SK-N-SH (cell line): Measurements from ENCODE around the gene FAM50B. TPM values are rescaled to one million over a fixed set of nuclear protein-coding genes. Genes with fewer than 3 reads are reported as not detected.

ENCODE experiments used
- CTCF ChIA-PET: fragments of 300-600, 350-600 bp; formaldehyde crosslinking; extraction: SDS; loops from one replicate; lab custom pipeline; 2021; lab: Yijun Ruan, JAX
- POLR2A ChIA-PET: fragments of 350-600 bp; sonication (Branson Sonifier 250); formaldehyde crosslinking; extraction: SDS; loops from one replicate; lab custom pipeline; 2020; ENCODE audit warnings: antibody characterized with exemption, inconsistent platforms; lab: Yijun Ruan, JAX
- DNase-seq: peaks from one replicate; pipeline ENCODE4 v3.0.0; 2012
- H2AFZ ChIP-seq: fragments of 200-600 bp; sonication (generic); 2 replicates; pipeline ENCODE4 v1.8.1; 2016; ENCODE audit warnings: antibody characterized with exemption, mild to moderate bottlenecking, low read depth
- H3F3A ChIP-seq: fragments of 200-600 bp; sonication (generic); replicated peaks from 2 replicates; pipeline ENCODE3; 2016; ENCODE audit warnings: antibody characterized with exemption, mild to moderate bottlenecking; ENCODE audit not compliant: insufficient read depth
- H3K27ac ChIP-seq, 2 experiments: fragments of 200-500 bp in 1 of 2; fragments of 200-600 bp in 1 of 2; sonication (Bioruptor generic) in 1 of 2; sonication (generic), shearing (Covaris generic) in 1 of 2; 2 replicates each; pipeline versions ENCODE4 v1.5.1 to v1.6.1; 2014 to 2016; ENCODE audit warnings: low read depth in 2 of 2, inconsistent platforms in 1 of 2, low read length in 1 of 2, mild to moderate bottlenecking in 1 of 2, mixed read lengths in 1 of 2
- H3K27me3 ChIP-seq: fragments of 200-600 bp; sonication (generic), shearing (Covaris generic); 2 replicates; pipeline ENCODE4 v1.6.1; 2016; ENCODE audit warnings: mixed run types; ENCODE audit not compliant: insufficient read depth
- H3K36me3 ChIP-seq, 2 experiments: fragments of 200-500 bp in 1 of 2; fragments of 200-600 bp in 1 of 2; sonication (Bioruptor generic) in 1 of 2; sonication (generic) in 1 of 2; replicated peaks in 1 of 2; 2 replicates each; pipeline versions ENCODE3 to v1.5.1; 2014 to 2016; ENCODE audit warnings: low read length in 1 of 2, mild to moderate bottlenecking in 1 of 2; ENCODE audit not compliant: insufficient read depth in 2 of 2, control insufficient read depth in 1 of 2
- H3K4me1 ChIP-seq, 2 experiments: fragments of 200-500 bp in 1 of 2; fragments of 200-600 bp in 1 of 2; sonication (Bioruptor generic) in 1 of 2; sonication (generic), shearing (Covaris generic) in 1 of 2; 2 replicates each; pipeline versions ENCODE4 v1.5.1 to v1.6.1; 2014 to 2016; ENCODE audit warnings: low read depth in 1 of 2, low read length in 1 of 2, mixed run types in 1 of 2; ENCODE audit not compliant: insufficient read depth in 2 of 2, control insufficient read depth in 1 of 2
- H3K4me2 ChIP-seq: fragments of 200-600 bp; sonication (generic), shearing (Covaris generic); 2 replicates; pipeline ENCODE4 v1.6.1; 2017; ENCODE audit warnings: mixed run types
- H3K4me3 ChIP-seq, 2 experiments: fragments of 200-500 bp in 1 of 2; fragments of 200-600 bp in 1 of 2; sonication (Bioruptor generic) in 1 of 2; sonication (generic), shearing (Covaris generic) in 1 of 2; 2 replicates each; pipeline versions ENCODE4 v1.5.1 to v1.8.1; 2014 to 2016; ENCODE audit warnings: low read depth in 2 of 2, inconsistent platforms in 1 of 2, low read length in 1 of 2, mild to moderate bottlenecking in 1 of 2, mixed read lengths in 1 of 2, moderate library complexity in 1 of 2
- H3K79me2 ChIP-seq: fragments of 200-600 bp; sonication (generic); 2 replicates; pipeline ENCODE4 v1.8.1; 2017; ENCODE audit warnings: mild to moderate bottlenecking; ENCODE audit not compliant: insufficient read depth
- H3K9ac ChIP-seq: fragments of 200-600 bp; sonication (generic); 2 replicates; pipeline ENCODE4 v1.6.1; 2017; ENCODE audit warnings: mixed run types
- H3K9me2 ChIP-seq: fragments of 200-600 bp; sonication (generic); 2 replicates; pipeline ENCODE4 v1.6.1; 2017; ENCODE audit warnings: mixed run types
- H3K9me3 ChIP-seq: fragments of 200-600 bp; sonication (generic); 2 replicates; pipeline ENCODE4 v1.6.1; 2017; ENCODE audit warnings: mixed run types, mild to moderate bottlenecking, moderate library complexity
- H4K20me1 ChIP-seq: fragments of 200-600 bp; sonication (generic); 2 replicates; pipeline ENCODE4 v1.6.1; 2017; ENCODE audit warnings: mild to moderate bottlenecking, mixed run types; ENCODE audit not compliant: insufficient read depth
- CHD2 ChIP-seq: fragments of 150-350 bp; IDR thresholded peaks from 2 replicates; pipeline ENCODE4 v1.6.1; 2018; ENCODE audit warnings: low read length; ENCODE audit not compliant: partially characterized antibody
- CTCF ChIP-seq: fragments of 200-600 bp; sonication (generic); IDR thresholded peaks from 2 replicates; pipeline ENCODE4 v1.6.1; 2017; ENCODE audit warnings: antibody characterized with exemption, mild to moderate bottlenecking, moderate library complexity
- ELF1 ChIP-seq: IDR thresholded peaks from 2 replicates; pipeline ENCODE4 v1.4.0; 2012
- EP300 ChIP-seq, 2 experiments: IDR thresholded peaks; 2 replicates each; pipeline versions ENCODE4 v1.4.0 to v1.6.1; 2012; ENCODE audit warnings: borderline replicate concordance in 1 of 2, low read depth in 1 of 2, low read length in 1 of 2
- GABPA ChIP-seq: IDR thresholded peaks from 2 replicates; pipeline ENCODE4 v1.4.0; 2012; ENCODE audit warnings: low read depth, mild to moderate bottlenecking
- GATA2 ChIP-seq: sonication (generic); formaldehyde crosslinking; IDR thresholded peaks from 2 replicates; pipeline ENCODE4 v1.5.0; 2020; ENCODE audit warnings: mild to moderate bottlenecking, missing genetic modification reagents
- MAX ChIP-seq: IDR thresholded peaks from 2 replicates; pipeline ENCODE4 v1.4.0; 2012; ENCODE audit warnings: low read depth
- MXI1 ChIP-seq: IDR thresholded peaks from 2 replicates; pipeline ENCODE4 v1.6.1; 2012; ENCODE audit warnings: mild to moderate bottlenecking, low read depth, low read length, improper control_type of control experiment
- PBX3 ChIP-seq: IDR thresholded peaks from 2 replicates; pipeline ENCODE4; 2012
- POLR2AphosphoS5 ChIP-seq: IDR thresholded peaks from 2 replicates; pipeline ENCODE4 v1.6.1; 2012; ENCODE audit warnings: low read depth, low read length
- RAD21 ChIP-seq: IDR thresholded peaks from 2 replicates; pipeline ENCODE4 v1.6.1; 2012; ENCODE audit warnings: mild to moderate bottlenecking, low read length
- RCOR1 ChIP-seq: fragments of 150-350 bp; IDR thresholded peaks from 2 replicates; pipeline ENCODE4 v1.6.1; 2017; ENCODE audit warnings: antibody characterized with exemption, low read length
- REST ChIP-seq: IDR thresholded peaks from 2 replicates; pipeline ENCODE4 v1.6.1; 2012; ENCODE audit warnings: mild to moderate bottlenecking, low read depth, low read length, moderate library complexity
- RFX5 ChIP-seq: IDR thresholded peaks from 2 replicates; pipeline ENCODE4 v1.6.1; 2012; ENCODE audit warnings: mild to moderate bottlenecking, improper control_type of control experiment, low read length
- RXRA ChIP-seq: IDR thresholded peaks from 2 replicates; pipeline ENCODE4 v1.4.0; 2012; ENCODE audit warnings: low read depth, mild to moderate bottlenecking, borderline replicate concordance
- SMC3 ChIP-seq: IDR thresholded peaks from 2 replicates; pipeline ENCODE4 v1.6.1; 2012; ENCODE audit warnings: low read depth, low read length, improper control_type of control experiment
- TCF12 ChIP-seq: IDR thresholded peaks from 2 replicates; pipeline ENCODE4 v1.4.0; 2012
- TEAD4 ChIP-seq: IDR thresholded peaks from 2 replicates; pipeline ENCODE4 v1.4.0; 2012; ENCODE audit warnings: mild to moderate bottlenecking, borderline replicate concordance; ENCODE audit not compliant: insufficient read depth
- USF1 ChIP-seq: IDR thresholded peaks from 2 replicates; pipeline ENCODE4 v1.4.0; 2012; ENCODE audit warnings: low read depth, borderline replicate concordance
- WGBS: methylation state at CpG from one replicate; pipeline ENCODE4 v1.1.6; 2017; ENCODE audit warnings: low lambda C conversion rate; 5-methylcytosine and 5-hydroxymethylcytosine counted together
- polyA plus RNA-seq, 3 experiments: library from polyadenylated mRNA; depleted of rRNA; stranded (reverse); fragments of >200 nt; gene quantifications; 2 replicates each; pipeline ENCODE4 v1.2.3, GENCODE V29; 2012

FAM50B gene
- polyA plus RNA-seq, 1 of the 3 experiments (the other 2 are of a cell fraction), result 13.8 TPM

GRCh38 chr6:3867641-3868502, 18.7 kb downstream of the FAM50B start:
- Histone ChIP-seq H3F3A (no peaks in the 10 kb centered on the region), H2AFZ (no peak overlapping the region), H4K20me1 (no peaks in the 10 kb centered on the region), H3K27ac (peak overlapping the region in 1 of 2 experiments; percentile 9; a peak in 1 of 4 replicates), H3K9me3 (no peaks in the 10 kb centered on the region), H3K79me2 (no peaks in the 10 kb centered on the region), H3K36me3 (no peaks in the 10 kb centered on the region), H3K4me1 (no peaks in the 10 kb centered on the region), H3K27me3 (no peaks in the 10 kb centered on the region), H3K9ac (no peak overlapping the region), H3K4me2 (0 out of 2 replicates have a peak overlapping the region, but pooled peaks have one; percentile 6), H3K9me2 (no peaks in the 10 kb centered on the region), H3K4me3 (no peak overlapping the region)
- 82% methylated on average over 8 of the region's 10 CpGs for WGBS
- TF ChIP-seq RFX5, result no peak
- no peak for TF ChIP-seq EP300 (IDR thresholded peaks at IDR 0.05; ENCODE audit: borderline replicate concordance in 1 of 2, low read depth in 1 of 2, low read length in 1 of 2)
- no peak for TF ChIP-seq TCF12
- no peak for TF ChIP-seq CTCF
- TF ChIP-seq PBX3, result no peak
- TF ChIP-seq RXRA, result no peak
- TF ChIP-seq RAD21, result no peak
- TF ChIP-seq TEAD4, result no peak
- TF ChIP-seq REST, result no peak
- TF ChIP-seq MAX, result no peak
- TF ChIP-seq ELF1, result no peak
- TF ChIP-seq GATA2 (CRISPR knock-in tag), result no peak
- no peak for TF ChIP-seq POLR2AphosphoS5
- TF ChIP-seq USF1, result no peak
- TF ChIP-seq SMC3, result no peak
- no peak for TF ChIP-seq GABPA
- no peak for TF ChIP-seq RCOR1
- TF ChIP-seq CHD2, result no peak
- TF ChIP-seq MXI1, result no peak
- ChIA-PET POLR2A (no interaction called here), CTCF (interaction anchor here (1.1 to 1.7 kb wide), 2 partner anchors 19 to 141 kb away, joined by 4 to 7 read pairs; partner anchors contain the start of gene FAM50B)
- no peak for DNase-seq
